Testis (tissue), 3 donors: ENCODE measurements around the gene CPZ. TPM values are rescaled to one million over a fixed set of nuclear protein-coding genes. Genes with fewer than 3 reads are reported as not detected.

ENCODE experiments used
- DNase-seq: peaks from one replicate; pipeline ENCODE4 v3.0.0-alpha.2; 2019
- H3K27ac ChIP-seq, 2 donors: fragments of 200-600 bp; sonication (generic); one replicate each; pipeline ENCODE4 v1.5.1; 2019
- H3K27me3 ChIP-seq: fragments of 200-600 bp; sonication (generic); one replicate; pipeline ENCODE4 v1.5.1; 2019
- H3K36me3 ChIP-seq: fragments of 200-600 bp; sonication (generic); one replicate; pipeline ENCODE4 v1.5.1; 2017; ENCODE audit warnings: low read depth; ENCODE audit errors: missing control alignments
- H3K4me1 ChIP-seq: fragments of 200-600 bp; sonication (generic); one replicate; pipeline ENCODE4 v1.5.1; 2019
- H3K4me3 ChIP-seq, 2 donors: fragments of 200-600 bp; sonication (generic); one replicate each; pipeline ENCODE4 v1.5.1; 2017 to 2019
- H3K9me3 ChIP-seq: fragments of 200-600 bp; sonication (generic); one replicate; pipeline ENCODE4 v1.5.1; 2017
- POLR2A ChIP-seq: fragments of 450-650 bp; IDR thresholded peaks from one replicate; pipeline ENCODE4 v1.6.1; 2017; ENCODE audit warnings: antibody characterized with exemption, mild to moderate bottlenecking, moderate library complexity
- WGBS, 2 donors: methylation state at CpG; one replicate each; pipeline ENCODE4 v1.1.5; 2018; 5-methylcytosine and 5-hydroxymethylcytosine counted together
- intact Hi-C: fragments of 100-400 bp; cut with DNase I; formaldehyde crosslinking; loops from one replicate; pipeline ENCODE4 v1.15.1; 2023; ENCODE audit warnings: low total_unique reads
- polyA plus RNA-seq: library from polyadenylated mRNA; stranded (reverse); fragments of 350-450 nt; fragmentation: Illumina TruSeq; extraction: RNeasy Lipid Tissue Mini Kit (QIAGEN cat#74804); gene quantifications from one replicate; pipeline ENCODE4 v1.2.3, GENCODE V29; 2014; ENCODE audit warnings: low read depth, low replicate concordance; ENCODE audit not compliant: insufficient read depth
- total RNA-seq, 2 donors: library from RNA; depleted of rRNA; stranded (reverse); fragments of >200 nt; gene quantifications; one replicate each; pipeline ENCODE4 v1.2.3, GENCODE V29; 2016
- TF ChIP-seq, protein P1 (sequence below), 3 experiments: fragments of 450-650 bp in 2 of 3; fragments of 200-600 bp in 1 of 3; sonication (generic) in 1 of 3; IDR thresholded peaks; one replicate each; pipeline ENCODE4 v1.5.1; 2016 to 2019; ENCODE audit warnings: antibody characterized with exemption in 3 of 3, mild to moderate bottlenecking in 2 of 3, moderate library complexity in 1 of 3

Gene CPZ
- total and polyA plus RNA-seq, 3 donors from 2014 or later = 2.0 to 21.9 (median 10.2) TPM

DNA sequence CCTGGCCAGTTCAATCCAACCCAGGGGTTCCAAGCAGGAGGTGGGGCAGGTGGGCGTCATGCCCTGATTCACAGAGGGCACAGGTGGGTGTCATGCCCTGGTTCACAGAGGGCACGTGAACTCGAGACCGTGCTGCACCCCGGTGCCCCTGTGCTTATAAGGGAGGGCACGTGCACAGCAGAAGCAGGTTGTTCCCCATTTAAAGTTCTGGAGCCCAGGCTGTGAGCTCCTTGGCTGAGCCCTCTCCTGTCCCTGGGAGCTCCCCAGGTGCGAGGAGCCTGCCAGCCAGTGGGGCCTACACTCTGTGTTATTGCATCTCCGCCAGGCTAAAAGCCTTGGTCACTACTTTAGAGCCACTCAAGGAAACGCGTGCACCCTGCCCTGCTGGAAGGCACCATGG lies 3.2 kb upstream of the CPZ start:
- no peaks in the 10 kb centered on the region for H3K36me3 ChIP-seq
- no peak for TF ChIP-seq POLR2A
- TF ChIP-seq, protein P1, sequence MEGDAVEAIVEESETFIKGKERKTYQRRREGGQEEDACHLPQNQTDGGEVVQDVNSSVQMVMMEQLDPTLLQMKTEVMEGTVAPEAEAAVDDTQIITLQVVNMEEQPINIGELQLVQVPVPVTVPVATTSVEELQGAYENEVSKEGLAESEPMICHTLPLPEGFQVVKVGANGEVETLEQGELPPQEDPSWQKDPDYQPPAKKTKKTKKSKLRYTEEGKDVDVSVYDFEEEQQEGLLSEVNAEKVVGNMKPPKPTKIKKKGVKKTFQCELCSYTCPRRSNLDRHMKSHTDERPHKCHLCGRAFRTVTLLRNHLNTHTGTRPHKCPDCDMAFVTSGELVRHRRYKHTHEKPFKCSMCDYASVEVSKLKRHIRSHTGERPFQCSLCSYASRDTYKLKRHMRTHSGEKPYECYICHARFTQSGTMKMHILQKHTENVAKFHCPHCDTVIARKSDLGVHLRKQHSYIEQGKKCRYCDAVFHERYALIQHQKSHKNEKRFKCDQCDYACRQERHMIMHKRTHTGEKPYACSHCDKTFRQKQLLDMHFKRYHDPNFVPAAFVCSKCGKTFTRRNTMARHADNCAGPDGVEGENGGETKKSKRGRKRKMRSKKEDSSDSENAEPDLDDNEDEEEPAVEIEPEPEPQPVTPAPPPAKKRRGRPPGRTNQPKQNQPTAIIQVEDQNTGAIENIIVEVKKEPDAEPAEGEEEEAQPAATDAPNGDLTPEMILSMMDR (IDR thresholded peaks at IDR 0.05) = no peak
- intact Hi-C loops = no loop called here
- no peaks in the 10 kb centered on the region for H3K9me3 ChIP-seq
- peaks cover 2% of the 10 kb centered on the region for H3K4me1 ChIP-seq
- H3K27ac ChIP-seq = no peak overlapping the region
- no peaks in the 10 kb centered on the region for H3K27me3 ChIP-seq
- DNase-seq = no peak
- no peak overlapping the region for H3K4me3 ChIP-seq
- WGBS, 2 donors = 88 to 94% methylated on average over 9 to 10 of the region's 10 CpGs

GRCh38 chr4:8589823-8590545 lies 2.6 kb upstream of the CPZ start:
- Histone ChIP-seq H3K36me3 (no peaks in the 10 kb centered on the region), H3K27ac (no peak overlapping the region), H3K9me3 (no peaks in the 10 kb centered on the region), H3K27me3 (no peaks in the 10 kb centered on the region), H3K4me3 (no peak overlapping the region), H3K4me1 (peaks cover 2% of the 10 kb centered on the region)
- intact Hi-C loops = no loop called here
- no peak for DNase-seq
- TF ChIP-seq, protein P1 (IDR thresholded peaks at IDR 0.05) = no peak
- no peak for TF ChIP-seq POLR2A
- WGBS, 2 donors = 51 to 75% methylated on average over 11 of the region's 11 CpGs

DNA sequence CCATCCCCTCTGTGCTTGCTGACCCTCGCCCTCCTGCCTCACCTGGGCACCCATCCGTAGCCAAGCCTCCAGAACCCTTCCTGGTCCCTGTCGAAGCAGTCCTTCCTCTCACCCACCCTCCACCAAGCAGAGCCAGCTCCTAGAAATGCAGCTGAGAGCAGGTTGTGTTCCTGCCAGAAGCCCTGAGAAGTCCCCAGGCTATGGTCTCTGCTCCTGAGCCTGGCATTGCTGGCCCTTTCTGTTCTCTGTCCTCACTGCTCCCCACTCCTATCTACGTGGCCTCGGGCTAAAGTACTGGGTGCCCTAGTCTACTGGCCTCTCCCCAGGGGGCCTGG lies 2.1 kb upstream of the CPZ start:
- Histone ChIP-seq H3K4me1 (peaks cover 2% of the 10 kb centered on the region), H3K27ac (no peak overlapping the region), H3K27me3 (no peaks in the 10 kb centered on the region), H3K4me3 (no peak overlapping the region), H3K9me3 (no peaks in the 10 kb centered on the region), H3K36me3 (no peaks in the 10 kb centered on the region)
- DNase-seq = no peak
- WGBS, 2 donors = 77 to 81% methylated on average over 5 of the region's 5 CpGs
- intact Hi-C loops = no loop called here
- TF ChIP-seq POLR2A = no peak
- TF ChIP-seq, protein P1 (IDR thresholded peaks at IDR 0.05) = no peak

DNA sequence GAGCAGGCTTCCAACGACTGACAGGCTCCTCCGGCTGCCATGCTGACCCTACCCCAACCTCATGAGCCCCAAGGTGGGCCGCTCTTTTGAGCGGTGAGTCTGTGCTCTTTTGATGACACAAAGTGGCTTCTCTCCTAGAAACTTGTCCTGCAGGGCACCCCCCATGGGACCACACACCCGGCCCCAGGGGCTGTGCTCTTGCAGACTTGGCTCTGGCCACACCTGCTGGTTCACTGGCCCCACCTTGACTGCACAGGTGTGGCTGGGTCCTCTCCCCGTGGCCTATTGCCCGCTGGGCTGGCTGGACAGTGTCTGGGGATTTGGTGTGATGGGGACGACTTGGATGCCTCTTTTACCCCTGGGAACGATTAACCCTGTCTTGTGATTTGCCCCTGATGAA lies 1.5 kb upstream of the CPZ start:
- Histone ChIP-seq H3K4me3 (no peak overlapping the region), H3K27ac (no peak overlapping the region), H3K9me3 (no peaks in the 10 kb centered on the region), H3K27me3 (no peaks in the 10 kb centered on the region), H3K36me3 (no peaks in the 10 kb centered on the region), H3K4me1 (peaks cover 2% of the 10 kb centered on the region)
- DNase-seq = no peak
- TF ChIP-seq POLR2A = no peak
- TF ChIP-seq, protein P1 (IDR thresholded peaks at IDR 0.05) = no peak
- WGBS, 2 donors = 82 to 94% methylated on average over 7 to 9 of the region's 9 CpGs
- intact Hi-C loops = no loop called here
